Measurements from ENCODE around the gene AK8.

AK8 gene

DNA sequence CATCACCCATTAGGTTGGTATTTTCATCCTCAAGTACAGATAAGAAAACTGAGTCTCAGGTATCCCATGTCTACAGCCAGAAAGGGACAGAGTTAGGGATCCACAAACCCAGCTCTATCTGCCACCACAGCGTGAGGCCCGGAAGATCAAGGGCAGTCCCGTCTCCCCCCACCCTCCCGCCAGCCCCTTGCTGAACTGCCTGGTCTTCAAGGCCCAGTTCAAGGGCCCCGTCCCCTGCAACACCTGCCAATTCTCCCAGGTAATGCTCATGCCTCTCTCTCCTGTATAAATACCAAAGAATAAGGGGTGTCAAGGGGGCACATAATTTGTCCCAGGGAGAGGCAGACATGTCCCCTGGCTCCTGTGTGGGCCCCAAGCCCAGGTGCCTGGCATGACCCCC is 50.7 kb downstream of the AK8 start:
- peaks cover 2% of the 10 kb centered on the region in 2 donors for H3K4me1 ChIP-seq (ENCODE audit: control insufficient read depth in 2 of 2, insufficient read depth in 1 of 2, low read depth in 1 of 2, low read length in 2 of 2)
- H3K36me3 ChIP-seq (replicated peaks in 1 of 2; ENCODE audit: control insufficient read depth in 2 of 2, insufficient read depth in 2 of 2, low read length in 2 of 2), result no peaks in the 10 kb centered on the region
- no peak overlapping the region for H3K4me3 ChIP-seq (ENCODE audit: low read length in 2 of 2)
- H4K91ac ChIP-seq (ENCODE audit: low read depth, low read length, poor library complexity), result no peak overlapping the region
- H3K79me1 ChIP-seq (ENCODE audit: low read depth, low read length), result no peaks in the 10 kb centered on the region
- no peaks in the 10 kb centered on the region for H3K27me3 ChIP-seq (ENCODE audit: control insufficient read depth in 3 of 3, insufficient read depth in 3 of 3, low read depth in 1 of 3, low read length in 3 of 3)
- H3K27ac ChIP-seq (replicated peaks; ENCODE audit: low read length), result no peak overlapping the region
- H3K4ac ChIP-seq (ENCODE audit: low read length), result no peak overlapping the region
- no peak overlapping the region for H3K18ac ChIP-seq (ENCODE audit: low read length)
- no peak for DNase-seq (ENCODE audit: low spot score)
- H4K8ac ChIP-seq (ENCODE audit: low read depth, low read length), result no peak overlapping the region
- H3K14ac ChIP-seq (ENCODE audit: low read length), result no peak overlapping the region
- no peak overlapping the region for H2BK15ac ChIP-seq (ENCODE audit: low read length)
- H3K23ac ChIP-seq (ENCODE audit: low read depth, low read length, poor library complexity), result no peak overlapping the region
- no peaks in the 10 kb centered on the region for H3K9me3 ChIP-seq (replicated peaks in 1 of 2; ENCODE audit: control insufficient read depth in 2 of 2, insufficient read depth in 1 of 2, low read depth in 1 of 2, low read length in 2 of 2)
- no peak overlapping the region for H3K4me2 ChIP-seq (ENCODE audit: insufficient read depth, low read length, poor library complexity, severe bottlenecking)
- no peak overlapping the region for H2AK5ac ChIP-seq (ENCODE audit: low read depth, low read length)
- no peak overlapping the region for H3K9ac ChIP-seq (ENCODE audit: low read depth, low read length, poor library complexity)
- no CpG with 5 or more reads among the region's 5 CpGs for WGBS, 2 donors (ENCODE audit: extremely low coverage in 2 of 2, insufficient read length in 2 of 2, insufficient replicate concordance in 1 of 2)
- H2BK120ac ChIP-seq (ENCODE audit: low read depth, low read length), result no peak overlapping the region
- H2AFZ ChIP-seq (ENCODE audit: low read length), result no peak overlapping the region
- H2BK5ac ChIP-seq (ENCODE audit: low read length), result no peak overlapping the region
- H2BK12ac ChIP-seq (ENCODE audit: low read length), result no peak overlapping the region

GRCh38 chr9:132826621-132827365 is 51.3 kb downstream of the AK8 start:
- Histone ChIP-seq H2AFZ (ENCODE audit: low read length) (no peak overlapping the region), H4K8ac (ENCODE audit: low read depth, low read length) (no peak overlapping the region), H3K79me1 (ENCODE audit: low read depth, low read length) (no peaks in the 10 kb centered on the region), H2BK12ac (ENCODE audit: low read length) (no peak overlapping the region), H3K4ac (ENCODE audit: low read length) (no peak overlapping the region), H3K4me3 (ENCODE audit: low read length in 2 of 2) (no peak overlapping the region), H3K9me3 (replicated peaks in 1 of 2; ENCODE audit: control insufficient read depth in 2 of 2, insufficient read depth in 1 of 2, low read depth in 1 of 2, low read length in 2 of 2) (no peaks in the 10 kb centered on the region), H2BK5ac (ENCODE audit: low read length) (no peak overlapping the region), H2BK120ac (ENCODE audit: low read depth, low read length) (no peak overlapping the region), H3K27ac (replicated peaks; ENCODE audit: low read length) (no peak overlapping the region), H2BK15ac (ENCODE audit: low read length) (no peak overlapping the region), H3K4me2 (ENCODE audit: insufficient read depth, low read length, poor library complexity, severe bottlenecking) (no peak overlapping the region), H3K18ac (ENCODE audit: low read length) (no peak overlapping the region), H3K36me3 (replicated peaks in 1 of 2; ENCODE audit: control insufficient read depth in 2 of 2, insufficient read depth in 2 of 2, low read length in 2 of 2) (no peaks in the 10 kb centered on the region), H3K23ac (ENCODE audit: low read depth, low read length, poor library complexity) (no peak overlapping the region), H2AK5ac (ENCODE audit: low read depth, low read length) (no peak overlapping the region), H3K27me3 (ENCODE audit: control insufficient read depth in 3 of 3, insufficient read depth in 3 of 3, low read depth in 1 of 3, low read length in 3 of 3) (no peaks in the 10 kb centered on the region), H3K9ac (ENCODE audit: low read depth, low read length, poor library complexity) (no peak overlapping the region), H3K4me1 (ENCODE audit: control insufficient read depth in 2 of 2, insufficient read depth in 1 of 2, low read depth in 1 of 2, low read length in 2 of 2) (peaks cover 0 to 2% of the 10 kb centered on the region in 2 donors), H3K14ac (ENCODE audit: low read length) (no peak overlapping the region), H4K91ac (ENCODE audit: low read depth, low read length, poor library complexity) (no peak overlapping the region)
- no peak for DNase-seq (ENCODE audit: low spot score)
- WGBS, 2 donors (ENCODE audit: extremely low coverage in 2 of 2, insufficient read length in 2 of 2, insufficient replicate concordance in 1 of 2), result no CpG with 5 or more reads among the region's 13 CpGs

GRCh38 chr9:132826131-132826530 is 52.0 kb downstream of the AK8 start:
- H3K27me3 ChIP-seq (ENCODE audit: control insufficient read depth in 3 of 3, insufficient read depth in 3 of 3, low read depth in 1 of 3, low read length in 3 of 3), result no peaks in the 10 kb centered on the region
- H2BK120ac ChIP-seq (ENCODE audit: low read depth, low read length), result no peak overlapping the region
- H3K27ac ChIP-seq (replicated peaks; ENCODE audit: low read length), result no peak overlapping the region
- no peak overlapping the region for H3K18ac ChIP-seq (ENCODE audit: low read length)
- H3K79me1 ChIP-seq (ENCODE audit: low read depth, low read length), result no peaks in the 10 kb centered on the region
- no peak overlapping the region for H4K8ac ChIP-seq (ENCODE audit: low read depth, low read length)
- H3K4me2 ChIP-seq (ENCODE audit: insufficient read depth, low read length, poor library complexity, severe bottlenecking), result no peak overlapping the region
- H3K4me1 ChIP-seq (ENCODE audit: control insufficient read depth in 2 of 2, insufficient read depth in 1 of 2, low read depth in 1 of 2, low read length in 2 of 2), result no peaks in the 10 kb centered on the region
- H3K9me3 ChIP-seq (replicated peaks in 1 of 2; ENCODE audit: control insufficient read depth in 2 of 2, insufficient read depth in 1 of 2, low read depth in 1 of 2, low read length in 2 of 2), result no peaks in the 10 kb centered on the region
- no peak overlapping the region for H3K23ac ChIP-seq (ENCODE audit: low read depth, low read length, poor library complexity)
- H3K4me3 ChIP-seq (ENCODE audit: low read length in 2 of 2), result no peak overlapping the region
- no CpG with 5 or more reads among the region's 12 CpGs for WGBS, 2 donors (ENCODE audit: extremely low coverage in 2 of 2, insufficient read length in 2 of 2, insufficient replicate concordance in 1 of 2)
- H2BK5ac ChIP-seq (ENCODE audit: low read length), result no peak overlapping the region
- no peak overlapping the region for H2AK5ac ChIP-seq (ENCODE audit: low read depth, low read length)
- H2AFZ ChIP-seq (ENCODE audit: low read length), result no peak overlapping the region
- H2BK12ac ChIP-seq (ENCODE audit: low read length), result no peak overlapping the region
- no peaks in the 10 kb centered on the region for H3K36me3 ChIP-seq (replicated peaks in 1 of 2; ENCODE audit: control insufficient read depth in 2 of 2, insufficient read depth in 2 of 2, low read length in 2 of 2)
- H3K14ac ChIP-seq (ENCODE audit: low read length), result no peak overlapping the region
- no peak overlapping the region for H4K91ac ChIP-seq (ENCODE audit: low read depth, low read length, poor library complexity)
- DNase-seq (ENCODE audit: low spot score), result no peak
- H2BK15ac ChIP-seq (ENCODE audit: low read length), result no peak overlapping the region
- H3K4ac ChIP-seq (ENCODE audit: low read length), result no peak overlapping the region
- H3K9ac ChIP-seq (ENCODE audit: low read depth, low read length, poor library complexity), result no peak overlapping the region

- H2BK12ac ChIP-seq (ENCODE audit: low read length), result no peak overlapping the region
Observed at GRCh38 chr9:132825430-132825829, 52.7 kb downstream of the AK8 start.

More at GRCh38 chr9:132825430-132825829, 52.7 kb downstream of the AK8 start:
- Histone ChIP-seq H4K91ac (ENCODE audit: low read depth, low read length, poor library complexity) (no peak overlapping the region), H3K4ac (ENCODE audit: low read length) (no peak overlapping the region), H2BK5ac (ENCODE audit: low read length) (no peak overlapping the region), H3K27ac (replicated peaks; ENCODE audit: low read length) (no peak overlapping the region), H3K9me3 (replicated peaks in 1 of 2; ENCODE audit: control insufficient read depth in 2 of 2, insufficient read depth in 1 of 2, low read depth in 1 of 2, low read length in 2 of 2) (no peaks in the 10 kb centered on the region), H3K36me3 (replicated peaks in 1 of 2; ENCODE audit: control insufficient read depth in 2 of 2, insufficient read depth in 2 of 2, low read length in 2 of 2) (no peaks in the 10 kb centered on the region), H3K79me1 (ENCODE audit: low read depth, low read length) (no peaks in the 10 kb centered on the region), H4K8ac (ENCODE audit: low read depth, low read length) (no peak overlapping the region), H3K14ac (ENCODE audit: low read length) (no peak overlapping the region), H3K4me3 (ENCODE audit: low read length in 2 of 2) (no peak overlapping the region), H2AFZ (ENCODE audit: low read length) (no peak overlapping the region), H2BK15ac (ENCODE audit: low read length) (no peak overlapping the region), H3K9ac (ENCODE audit: low read depth, low read length, poor library complexity) (no peak overlapping the region), H3K4me1 (ENCODE audit: control insufficient read depth in 2 of 2, insufficient read depth in 1 of 2, low read depth in 1 of 2, low read length in 2 of 2) (no peaks in the 10 kb centered on the region), H3K23ac (ENCODE audit: low read depth, low read length, poor library complexity) (no peak overlapping the region), H3K18ac (ENCODE audit: low read length) (no peak overlapping the region), H3K4me2 (ENCODE audit: insufficient read depth, low read length, poor library complexity, severe bottlenecking) (no peak overlapping the region), H2AK5ac (ENCODE audit: low read depth, low read length) (no peak overlapping the region), H2BK120ac (ENCODE audit: low read depth, low read length) (no peak overlapping the region), H3K27me3 (ENCODE audit: control insufficient read depth in 3 of 3, insufficient read depth in 3 of 3, low read depth in 1 of 3, low read length in 3 of 3) (no peaks in the 10 kb centered on the region)
- no CpG with 5 or more reads among the region's 10 CpGs for WGBS, 2 donors (ENCODE audit: extremely low coverage in 2 of 2, insufficient read length in 2 of 2, insufficient replicate concordance in 1 of 2)
- DNase-seq (ENCODE audit: low spot score), result no peak

Data from neuronal stem cell (in vitro differentiated cells).